ENCODE measurements around the gene MAP3K14. TPM values are rescaled to one million over a fixed set of nuclear protein-coding genes. Genes with fewer than 3 reads are reported as not detected.
A peak's percentile ranks its signal among the peaks of the same experiment; 100 is the strongest.

Gene MAP3K14
- total RNA-seq, 4 donors from 2014 or later, result 18.0 to 62.8 (median 34.0) TPM

- intact Hi-C loops (cut with DNase I; ENCODE audit: low total_unique reads), result loop anchor here (10.0 kb wide), 1 partner anchor 1520 kb away; the partner anchor contains the start of gene DUSP3
- Histone ChIP-seq H3K27me3 (no peaks in the 10 kb centered on the region), H3K4me1 (peaks cover 98 to 100% of the 10 kb centered on the region in 2 donors), H3K4me3 (no peak overlapping the region), H3K9me3 (no peaks in the 10 kb centered on the region), H3K27ac (peak overlapping the region; percentile 88 to 98 (median 94)), H3K36me3 (no peaks in the 10 kb centered on the region)
- no peak for TF ChIP-seq POLR2A (IDR thresholded peaks at IDR 0.05)
- TF ChIP-seq, protein P1, sequence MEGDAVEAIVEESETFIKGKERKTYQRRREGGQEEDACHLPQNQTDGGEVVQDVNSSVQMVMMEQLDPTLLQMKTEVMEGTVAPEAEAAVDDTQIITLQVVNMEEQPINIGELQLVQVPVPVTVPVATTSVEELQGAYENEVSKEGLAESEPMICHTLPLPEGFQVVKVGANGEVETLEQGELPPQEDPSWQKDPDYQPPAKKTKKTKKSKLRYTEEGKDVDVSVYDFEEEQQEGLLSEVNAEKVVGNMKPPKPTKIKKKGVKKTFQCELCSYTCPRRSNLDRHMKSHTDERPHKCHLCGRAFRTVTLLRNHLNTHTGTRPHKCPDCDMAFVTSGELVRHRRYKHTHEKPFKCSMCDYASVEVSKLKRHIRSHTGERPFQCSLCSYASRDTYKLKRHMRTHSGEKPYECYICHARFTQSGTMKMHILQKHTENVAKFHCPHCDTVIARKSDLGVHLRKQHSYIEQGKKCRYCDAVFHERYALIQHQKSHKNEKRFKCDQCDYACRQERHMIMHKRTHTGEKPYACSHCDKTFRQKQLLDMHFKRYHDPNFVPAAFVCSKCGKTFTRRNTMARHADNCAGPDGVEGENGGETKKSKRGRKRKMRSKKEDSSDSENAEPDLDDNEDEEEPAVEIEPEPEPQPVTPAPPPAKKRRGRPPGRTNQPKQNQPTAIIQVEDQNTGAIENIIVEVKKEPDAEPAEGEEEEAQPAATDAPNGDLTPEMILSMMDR (IDR thresholded peaks at IDR 0.05 in 4 of 5, conservative IDR thresholded peaks at IDR 0.05 in 1 of 5), result no peak
- in situ Hi-C loops (cut with MboI; ENCODE audit: low sequenced_read_pairs in 4 of 4), result no loop called here
- peak; percentile 74 to 79 for DNase-seq
- peak; percentile 31 to 34 for ATAC-seq
Observed at GRCh38 chr17:45294506-45294905, 22.3 kb downstream of the MAP3K14 start.

DNA sequence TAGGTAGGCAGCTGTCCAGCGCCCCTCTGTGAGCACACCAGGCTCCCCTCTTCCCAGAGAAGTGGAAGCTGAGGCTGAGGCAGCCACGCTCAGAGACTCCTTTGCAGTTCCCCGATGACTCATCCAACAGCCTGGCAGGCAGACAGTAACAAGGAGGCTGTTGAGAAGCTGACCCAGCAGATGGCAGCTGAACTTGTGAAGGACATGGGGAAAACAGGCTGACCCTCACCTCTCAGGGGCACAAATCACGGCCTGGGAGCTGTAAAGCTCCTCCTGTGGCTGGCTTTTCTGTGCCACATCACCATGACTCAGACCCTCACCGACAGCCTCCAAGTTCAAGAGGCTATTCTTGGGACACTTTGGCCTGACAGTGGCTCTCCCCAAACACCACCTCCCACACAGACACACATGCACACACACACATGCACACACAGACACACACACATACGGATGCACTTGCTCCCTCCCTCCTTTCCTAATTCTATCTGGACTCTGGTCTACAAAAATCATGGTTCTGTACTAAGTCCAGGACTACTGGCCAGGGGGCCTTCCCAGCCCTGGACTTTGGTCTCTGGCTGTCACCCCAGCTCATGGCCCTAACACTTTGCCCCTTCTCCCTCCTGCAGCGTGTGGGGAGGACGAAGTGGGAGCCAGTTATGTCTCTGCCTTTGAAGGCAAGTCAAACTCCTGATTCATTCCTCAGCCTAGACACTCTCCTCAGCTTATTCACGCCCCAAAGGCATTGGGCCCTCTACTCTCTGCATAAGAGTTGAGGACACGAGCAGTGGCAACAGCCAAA lies 23.2 kb downstream of the MAP3K14 start:
- intact Hi-C loops (cut with DNase I; ENCODE audit: low total_unique reads) (loop anchor here (1.0 to 10.0 kb wide), 2 partner anchors 10 to 1519 kb away; partner anchors contain the start of gene DUSP3), in situ Hi-C loops (cut with MboI; ENCODE audit: low sequenced_read_pairs in 4 of 4) (no loop called here)
- Histone ChIP-seq H3K9me3 (no peaks in the 10 kb centered on the region), H3K36me3 (no peaks in the 10 kb centered on the region), H3K4me1 (peaks cover 99 to 100% of the 10 kb centered on the region in 2 donors), H3K27me3 (no peaks in the 10 kb centered on the region), H3K4me3 (peak overlapping the region in 1 of 4 donors; percentile 11), H3K27ac (peak overlapping the region; percentile 88 to 98 (median 94))
- ATAC-seq (peak; percentile 79 to 81), DNase-seq (peak; percentile 97 to 99)
- TF ChIP-seq, protein P1 (IDR thresholded peaks at IDR 0.05 in 4 of 5, conservative IDR thresholded peaks at IDR 0.05 in 1 of 5), result no peak
- TF ChIP-seq POLR2A (IDR thresholded peaks at IDR 0.05), result peak; percentile 24 to 49

GRCh38 chr17:45292696-45293412 lies 24.0 kb downstream of the MAP3K14 start:
- H3K9me3 ChIP-seq, result no peaks in the 10 kb centered on the region
- no peaks in the 10 kb centered on the region for H3K36me3 ChIP-seq
- H3K4me3 ChIP-seq, result peak overlapping the region in 1 of 4 donors; percentile 11
- intact Hi-C loops (cut with DNase I; ENCODE audit: low total_unique reads) (loop anchor here (1.0 to 10.0 kb wide), 2 partner anchors 10 to 1518 kb away; partner anchors contain the start of gene DUSP3), in situ Hi-C loops (cut with MboI; ENCODE audit: low sequenced_read_pairs in 4 of 4) (no loop called here)
- H3K4me1 ChIP-seq, result peaks cover 100% of the 10 kb centered on the region in 2 donors
- H3K27ac ChIP-seq, result peak overlapping the region; percentile 88 to 98 (median 94)
- no peak for TF ChIP-seq POLR2A (IDR thresholded peaks at IDR 0.05)
- TF ChIP-seq, protein P1 (IDR thresholded peaks at IDR 0.05 in 4 of 5, conservative IDR thresholded peaks at IDR 0.05 in 1 of 5), result no peak
- H3K27me3 ChIP-seq, result no peaks in the 10 kb centered on the region
- DNase-seq, result peak in 1 of 2 donors; percentile 63
- peak; percentile 1 to 16 for ATAC-seq

DNA sequence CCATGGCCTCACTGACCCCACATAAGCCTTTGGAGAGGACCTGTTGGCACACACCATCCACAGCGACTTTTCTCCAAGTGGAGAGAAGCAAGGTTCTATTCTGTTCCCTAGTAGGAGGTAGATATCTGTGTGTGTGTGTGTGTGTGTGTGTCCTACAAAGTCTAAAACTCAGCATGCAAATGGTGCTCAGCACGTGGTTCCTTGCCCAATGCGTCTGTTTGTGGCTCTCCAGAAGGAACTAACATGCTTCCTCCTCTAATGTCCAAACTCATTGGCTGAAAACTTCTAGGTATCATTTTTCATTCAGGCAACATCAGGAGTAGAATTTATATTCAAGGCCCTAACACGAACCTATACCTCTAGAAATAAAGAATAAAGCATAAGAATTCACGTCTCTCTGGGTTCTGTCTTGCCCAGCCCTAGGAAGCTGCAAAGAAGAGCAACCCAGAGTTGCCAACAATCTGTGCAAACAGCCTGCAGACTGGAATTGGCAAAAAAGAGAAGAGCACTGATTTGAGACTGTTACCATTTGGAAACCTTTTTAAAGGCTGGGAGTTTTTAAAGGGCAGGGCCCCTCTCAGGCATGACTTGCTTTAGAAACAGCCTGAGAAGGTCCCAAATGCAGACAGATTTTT lies 25.5 kb downstream of the MAP3K14 start:
- DNase-seq, result peak; percentile 82 to 86

More for the DNA sequence above, 25.5 kb downstream of the MAP3K14 start:
- Histone ChIP-seq H3K4me3 (no peak overlapping the region), H3K27me3 (no peaks in the 10 kb centered on the region), H3K9me3 (no peaks in the 10 kb centered on the region), H3K36me3 (peaks cover 0 to 8% of the 10 kb centered on the region in 2 donors), H3K27ac (peak overlapping the region; percentile 88 to 98 (median 94)), H3K4me1 (peaks cover 89% of the 10 kb centered on the region in 2 donors)
- in situ Hi-C loops (cut with MboI; ENCODE audit: low sequenced_read_pairs in 4 of 4) (no loop called here), intact Hi-C loops (cut with DNase I; ENCODE audit: low total_unique reads) (loop anchor here (10.0 kb wide), 1 partner anchor 1516 kb away; the partner anchor contains the start of gene DUSP3)
- ATAC-seq, result peak; percentile 32 to 56
- TF ChIP-seq POLR2A (IDR thresholded peaks at IDR 0.05), result peak; percentile 23 to 40
- TF ChIP-seq, protein P1 (IDR thresholded peaks at IDR 0.05 in 4 of 5, conservative IDR thresholded peaks at IDR 0.05 in 1 of 5), result no peak

Data from gastrocnemius medialis (tissue), 4 donors.